T-helper 1 cell treated with Interleukin-12 subunit alpha and Interleukin-12 subunit beta and Interleukin-4 antibody, amounts not matched to agents 30 ng/mL and 1 ng/mL, for 36 hours (primary cell): Measurements from ENCODE around the gene FARP2. TPM values are rescaled to one million over a fixed set of nuclear protein-coding genes. Genes with fewer than 3 reads are reported as not detected.
"Not testable (repeated sequence)": the region's sequence is repeated elsewhere in the genome, so short reads cannot be mapped to it uniquely, and the experiment has no call there.

Experiments used
- intact Hi-C: fragments of 100-400 bp; cut with micrococcal nuclease; formaldehyde crosslinking; loops from one replicate; pipeline ENCODE4 v1.15.1; 2024
- total RNA-seq: library from RNA; stranded (reverse); gene quantifications from 2 replicates; pipeline ENCODE4 v1.2.3, GENCODE V29; 2022

Gene FARP2
- total RNA-seq, 1 donor from 2014 or later = 20.5 TPM

DNA sequence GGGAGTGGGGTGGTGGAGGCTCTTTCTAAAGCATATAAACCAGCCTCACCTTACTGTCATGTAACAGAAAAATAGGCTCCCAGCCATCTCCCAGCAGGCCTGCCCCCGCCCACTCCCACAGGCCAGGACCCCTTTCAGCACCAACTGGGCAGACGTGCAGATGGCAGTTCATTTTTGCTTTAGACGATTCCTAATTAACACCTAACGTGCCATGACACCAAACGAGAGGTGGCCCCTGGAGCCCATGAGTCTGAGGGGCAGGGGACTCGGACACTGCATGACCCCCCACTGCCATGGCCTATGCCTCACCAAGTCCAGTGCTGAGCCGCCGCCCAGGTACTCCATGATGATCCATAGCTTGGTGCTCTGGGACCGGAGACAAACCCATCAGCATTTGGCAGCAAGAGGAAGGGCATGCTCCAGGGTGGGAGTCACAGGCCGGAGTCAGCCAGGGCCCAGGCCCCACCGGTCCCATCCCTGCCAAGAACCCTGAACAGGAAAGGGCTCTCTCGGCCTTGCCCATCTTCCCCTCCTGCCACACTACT is 144.4 kb downstream of the FARP2 start:
- intact Hi-C loops = no loop called here

DNA sequence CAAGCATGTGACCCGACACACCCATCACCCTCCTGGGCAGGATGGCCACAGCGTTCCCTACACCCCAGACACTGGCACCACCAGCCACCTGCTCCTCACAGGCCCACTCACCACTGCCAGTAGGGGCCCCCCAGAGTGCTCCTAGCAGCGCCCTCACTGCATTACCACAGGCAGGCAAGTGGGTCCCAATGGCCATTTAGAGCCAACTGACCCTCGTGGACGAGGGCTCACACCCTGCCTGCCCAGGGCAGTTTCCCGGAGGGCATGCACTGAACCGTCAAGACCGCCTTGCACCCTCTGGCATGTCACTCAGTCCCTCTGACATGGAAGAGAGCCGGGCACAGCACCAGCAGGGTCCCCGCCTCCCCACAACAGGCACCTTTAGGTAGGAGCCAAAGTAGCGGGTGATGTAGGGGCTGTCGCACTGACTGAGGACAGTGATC is 145.0 kb downstream of the FARP2 start:
- intact Hi-C loops = no loop called here

DNA sequence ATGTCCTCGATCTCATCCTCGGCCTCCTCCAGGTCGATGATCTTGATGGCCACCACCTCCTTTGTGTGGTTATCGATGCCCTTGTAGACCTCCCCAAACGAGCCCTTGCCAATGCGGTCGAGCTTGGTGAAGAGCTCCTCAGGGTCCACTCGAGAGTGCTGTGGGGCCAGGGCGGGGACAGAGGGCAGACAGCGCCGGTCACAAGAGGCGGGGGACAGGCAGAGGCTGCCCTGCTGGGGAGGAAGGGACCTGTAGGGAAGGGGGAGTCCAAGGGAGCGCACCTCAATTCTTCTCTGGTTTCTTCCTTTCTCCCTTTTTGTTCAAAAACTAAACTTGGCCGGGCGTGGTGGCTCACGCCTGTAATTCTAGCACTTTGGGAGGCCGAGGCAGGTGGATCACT is 145.5 kb downstream of the FARP2 start:
- intact Hi-C loops = no loop called here

DNA sequence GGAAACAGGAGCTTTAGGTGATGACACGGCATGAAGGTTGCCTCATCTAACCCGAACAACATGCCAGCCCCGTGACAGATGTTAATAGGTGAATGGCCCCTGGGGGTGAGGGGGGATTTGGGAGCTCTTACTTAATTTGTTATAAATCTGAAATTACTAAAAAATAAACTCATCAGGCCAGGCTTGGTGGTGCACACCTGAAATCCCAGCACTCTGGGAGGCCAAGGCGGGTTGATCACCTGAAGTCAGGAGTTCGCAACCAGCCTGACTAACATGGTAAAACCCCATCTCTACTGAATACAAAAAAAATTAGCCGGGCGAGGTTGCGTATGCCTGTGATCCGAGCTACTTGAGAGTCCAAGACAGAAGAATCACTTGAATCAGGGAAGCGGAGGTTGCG is 146.2 kb downstream of the FARP2 start:
- intact Hi-C loops = no loop called here

DNA sequence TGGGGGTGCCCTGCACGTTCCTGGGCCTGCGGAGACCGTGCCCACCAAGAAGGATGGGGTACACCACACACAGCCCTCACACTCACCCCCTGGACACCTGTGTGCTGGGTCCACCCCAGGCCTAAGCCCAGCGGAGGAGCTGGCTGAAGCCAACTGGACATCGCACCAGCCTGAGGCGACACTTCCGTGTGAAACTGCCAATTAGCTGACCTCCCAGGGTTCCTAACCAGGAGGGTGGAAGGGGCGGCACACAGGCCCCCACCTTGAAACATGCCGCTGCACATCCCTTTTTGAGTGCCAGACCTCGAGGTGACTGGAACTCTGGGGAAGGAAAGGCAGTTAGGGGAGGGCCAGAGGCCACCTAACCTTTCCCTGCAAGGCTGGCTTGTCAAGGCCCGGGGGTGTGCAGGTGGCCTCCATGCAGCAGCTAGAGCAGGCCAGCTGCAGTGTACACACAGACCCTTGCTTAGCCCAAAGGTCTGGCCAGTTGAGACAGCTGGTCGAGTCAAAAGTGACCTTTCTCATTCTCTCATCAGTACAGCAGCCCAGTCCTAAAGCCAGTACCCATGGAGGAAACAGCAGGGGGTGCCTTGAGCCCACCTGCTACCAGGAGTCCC is 147.8 kb downstream of the FARP2 start:
- intact Hi-C loops = no loop called here

DNA sequence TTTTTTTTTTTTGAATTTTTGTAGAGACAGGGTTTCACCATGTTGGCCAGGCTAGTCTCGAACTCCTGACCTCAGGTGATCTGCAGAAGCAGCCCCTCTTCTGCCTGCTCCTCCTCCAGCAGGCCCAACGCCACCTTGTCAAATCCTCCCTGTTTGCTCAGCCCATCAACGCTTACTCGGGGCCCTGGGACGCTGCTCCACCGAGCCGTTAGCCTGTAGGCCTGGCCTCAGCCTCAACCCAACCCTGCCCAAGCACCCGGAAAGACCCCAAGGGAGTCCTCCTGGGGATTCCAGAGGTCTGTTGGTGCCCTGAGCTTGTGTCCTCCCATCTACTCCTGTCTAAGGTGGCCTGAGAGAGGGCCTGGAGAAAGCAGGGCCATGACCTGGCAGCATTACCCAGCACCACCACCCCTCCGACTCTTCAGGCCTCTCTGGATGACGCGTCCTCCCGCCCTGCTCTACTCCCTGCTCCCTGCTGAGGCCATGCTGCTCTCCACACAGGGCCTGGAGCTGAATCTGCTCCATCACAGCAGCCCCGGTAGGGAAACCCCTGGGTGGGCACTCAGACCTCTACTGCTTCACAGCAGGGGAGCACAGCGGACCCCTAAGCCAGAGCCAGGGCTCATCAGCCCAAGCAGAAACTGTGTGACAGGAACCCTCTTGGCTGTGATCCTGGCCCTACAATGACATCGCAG is 149.1 kb downstream of the FARP2 start:
- intact Hi-C loops = no loop called here

DNA sequence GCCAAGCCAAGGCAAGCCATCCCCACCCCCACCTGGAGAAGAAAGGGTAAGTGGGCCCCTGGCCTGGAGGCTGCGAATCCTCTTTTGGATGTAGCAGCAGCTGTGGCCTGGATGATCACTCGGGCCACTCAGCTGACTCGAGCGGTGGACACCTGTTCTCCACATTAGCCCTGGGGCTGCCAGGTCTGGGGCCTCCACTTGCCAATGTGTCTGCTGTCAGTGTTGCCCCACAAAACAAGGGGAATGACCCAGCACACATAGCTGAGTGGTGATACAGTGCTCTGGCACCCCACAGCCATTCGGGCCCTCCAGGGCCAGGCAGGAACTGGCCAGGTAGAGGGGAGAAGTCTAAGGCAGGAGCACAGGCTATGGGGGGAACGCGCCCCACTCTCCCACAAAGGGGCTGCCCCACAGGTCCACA is 149.7 kb downstream of the FARP2 start:
- intact Hi-C loops = no loop called here

DNA sequence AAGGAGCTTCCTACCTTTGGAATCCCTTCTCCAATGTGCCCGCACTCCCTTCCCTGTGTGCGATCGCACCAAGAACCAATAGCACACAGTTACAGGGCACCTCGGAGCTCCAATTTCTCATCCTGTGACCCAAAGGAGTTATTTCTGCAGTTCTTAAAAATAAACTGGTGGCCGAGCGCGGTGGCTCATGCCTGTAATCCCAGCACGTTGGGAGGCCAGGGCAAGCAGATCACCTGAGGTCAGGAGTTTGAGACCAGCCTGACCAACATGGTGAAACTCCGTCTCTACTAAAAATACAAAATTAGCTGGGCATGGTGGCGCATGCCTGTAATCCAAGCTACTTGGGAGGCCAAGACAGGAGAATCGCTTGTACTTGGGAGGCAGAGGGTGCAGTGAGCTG is 150.2 kb downstream of the FARP2 start:
- intact Hi-C loops = not testable (repeated sequence)

DNA sequence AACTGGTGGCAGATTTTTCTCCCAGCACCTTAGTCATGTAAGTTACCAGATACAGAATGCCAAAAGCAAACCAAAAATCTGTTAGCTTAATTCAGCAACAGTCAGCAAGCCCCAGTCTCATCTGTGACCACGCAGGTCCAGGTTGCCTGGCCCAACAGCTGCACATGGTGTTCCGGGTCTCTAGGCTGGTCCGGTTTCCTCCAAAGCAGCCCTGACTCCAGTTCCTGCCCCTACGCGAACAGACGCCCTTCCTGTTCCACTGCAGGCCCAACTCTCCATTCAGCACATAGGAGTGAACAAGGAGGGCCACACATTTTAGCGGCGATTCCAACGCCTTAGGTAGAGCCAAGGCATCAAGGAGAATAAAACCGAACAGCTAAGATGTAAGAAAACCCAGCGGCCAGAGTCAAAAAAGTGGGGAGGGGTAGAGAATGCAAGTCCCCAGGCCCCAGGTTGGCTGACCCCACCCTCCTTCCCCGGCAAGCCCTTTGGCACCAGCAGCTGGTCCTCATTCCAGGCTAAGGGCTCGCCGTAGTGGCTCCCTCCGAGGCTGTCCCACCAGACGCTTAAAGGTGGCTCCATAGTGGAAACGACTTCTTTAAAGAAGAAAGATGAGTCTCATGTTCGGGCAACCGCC is 150.8 kb downstream of the FARP2 start:
- intact Hi-C loops = loop anchor here (1.0 kb wide), 1 partner anchor 429 kb away; no protein-coding TSS in a partner anchor

DNA sequence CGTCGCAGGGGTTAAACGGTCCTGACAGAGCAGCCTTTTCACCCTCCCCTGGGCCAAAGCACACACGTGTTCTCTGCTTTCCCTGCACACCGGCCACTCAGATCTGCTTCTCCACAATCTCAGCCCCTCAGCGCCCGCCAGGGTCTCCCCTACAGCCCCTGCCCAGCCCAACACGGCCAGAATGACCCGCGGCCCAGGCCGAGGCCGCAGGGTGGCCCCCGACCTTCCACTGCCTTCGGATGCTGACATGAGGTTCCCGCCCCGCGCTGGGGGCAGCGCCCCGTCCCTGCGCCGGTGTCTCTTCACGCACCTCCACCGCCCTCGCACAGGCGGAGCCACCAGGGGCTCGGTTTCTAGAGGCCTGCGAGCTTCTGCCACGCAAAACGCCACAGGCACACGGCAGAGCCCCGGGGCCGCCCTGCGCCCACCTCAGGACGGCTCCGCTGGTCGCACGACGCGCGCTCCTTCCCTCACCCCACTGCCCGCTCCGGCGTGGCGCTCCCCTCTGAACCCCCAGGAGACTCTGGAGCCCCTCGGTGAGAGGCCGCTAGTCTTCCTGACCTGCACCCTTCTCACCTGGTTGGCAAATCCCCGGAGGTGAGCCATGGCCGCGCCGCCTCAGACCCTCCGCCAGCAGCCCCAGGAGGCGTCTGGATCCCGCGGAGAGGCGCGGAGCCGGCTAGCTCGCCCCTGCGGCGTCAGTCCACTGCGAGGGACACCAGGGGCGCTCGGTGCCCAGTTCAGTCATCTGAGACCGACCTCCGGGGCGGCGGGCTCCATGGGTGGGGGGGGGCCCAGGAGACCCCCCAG is 151.6 kb downstream of the FARP2 start:
- intact Hi-C loops = loop anchor here (1.0 to 2.0 kb wide), 19 partner anchors 34 to 1073 kb away; partner anchors contain the start of genes ATG4B, CAPN10, D2HGDH and DTYMK

DNA sequence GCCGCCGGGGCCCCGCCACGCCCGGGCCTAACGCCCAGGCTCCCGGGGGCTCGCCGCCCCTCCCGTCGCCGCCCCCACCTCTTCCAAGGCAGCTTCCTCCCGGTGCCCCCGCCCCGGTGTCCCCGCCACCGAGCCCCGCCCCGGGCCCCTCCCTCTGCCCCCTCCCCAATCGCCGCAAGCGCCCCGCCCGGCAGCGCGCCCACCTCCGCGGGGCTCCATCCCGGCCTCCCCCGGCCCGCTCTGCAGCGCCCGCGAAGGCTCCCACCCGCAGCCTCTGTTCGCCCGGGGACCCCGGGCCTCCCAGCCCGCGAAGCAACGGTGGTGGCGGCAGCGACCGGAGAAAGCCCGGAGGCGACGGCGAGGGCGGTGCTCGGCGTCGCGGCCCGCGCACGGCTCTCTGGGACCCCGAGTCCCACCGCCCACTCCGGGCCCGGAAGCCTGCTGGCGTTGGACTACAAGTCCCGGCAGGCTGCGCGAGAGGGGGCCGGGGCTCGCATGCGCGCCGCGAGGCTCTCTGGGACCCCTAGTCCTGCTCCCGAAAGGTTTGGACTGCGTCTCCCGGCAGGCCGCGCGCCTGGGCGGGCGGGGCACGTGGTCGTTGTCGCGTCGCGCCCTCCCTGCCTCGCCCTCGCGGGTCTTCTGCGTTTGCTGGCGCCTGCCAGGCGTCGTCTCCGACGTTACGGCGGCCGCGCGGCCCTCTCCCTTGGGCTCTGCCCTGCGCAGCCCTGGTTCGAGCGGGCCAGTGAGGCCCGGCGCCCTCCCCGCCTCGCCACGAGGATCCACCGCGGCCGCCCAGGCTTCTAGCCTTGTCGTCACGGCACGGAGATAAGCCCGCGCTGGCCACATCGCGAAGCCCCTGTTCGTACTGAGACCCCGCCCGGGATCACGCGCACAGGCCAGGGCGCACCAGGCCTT is 152.4 kb downstream of the FARP2 start, which contains the start of gene STK25:
Gene STK25, minus strand, starts transcription at position 345 of the 915 bp plus-strand sequence. CDS start 549 bp downstream, outside the sequence.
- intact Hi-C loops = loop anchor here (1.0 to 2.0 kb wide), 18 partner anchors 33 to 1074 kb away; partner anchors contain the start of genes ATG4B, CAPN10, D2HGDH and DTYMK

DNA sequence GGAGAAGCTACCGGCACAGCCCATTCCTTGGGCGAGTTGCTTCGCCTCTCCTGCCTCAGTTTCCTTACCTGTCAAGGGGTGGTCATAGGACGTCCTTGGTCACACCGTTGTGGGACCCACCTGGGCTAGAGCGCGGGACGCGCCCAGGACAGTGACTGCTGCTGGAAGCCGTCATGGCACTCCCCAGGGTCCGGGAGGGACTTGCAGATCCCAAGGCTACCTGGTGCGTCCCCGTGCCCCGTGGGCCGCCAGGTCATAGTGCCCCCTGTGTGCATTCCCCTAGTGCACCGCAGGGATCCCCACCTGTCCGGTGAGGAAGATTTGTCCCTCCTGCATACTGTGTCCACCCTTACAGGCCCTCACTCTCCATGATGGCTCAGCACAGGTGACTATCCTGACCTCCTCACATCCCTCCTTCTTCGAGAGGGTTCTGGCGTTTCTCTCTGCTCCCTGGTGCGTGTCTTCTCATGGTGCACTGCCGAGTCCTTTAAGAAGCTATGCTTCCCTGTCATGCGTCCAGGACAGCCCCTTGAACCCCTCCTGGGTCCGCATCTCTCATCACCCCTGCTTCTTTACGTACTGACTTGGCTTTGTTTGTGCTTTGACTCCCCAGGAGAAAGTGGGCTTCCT is 153.2 kb downstream of the FARP2 start:
- intact Hi-C loops = loop anchor here (2.0 kb wide), 4 partner anchors 236 to 1074 kb away; partner anchors contain the start of gene GPC1

DNA sequence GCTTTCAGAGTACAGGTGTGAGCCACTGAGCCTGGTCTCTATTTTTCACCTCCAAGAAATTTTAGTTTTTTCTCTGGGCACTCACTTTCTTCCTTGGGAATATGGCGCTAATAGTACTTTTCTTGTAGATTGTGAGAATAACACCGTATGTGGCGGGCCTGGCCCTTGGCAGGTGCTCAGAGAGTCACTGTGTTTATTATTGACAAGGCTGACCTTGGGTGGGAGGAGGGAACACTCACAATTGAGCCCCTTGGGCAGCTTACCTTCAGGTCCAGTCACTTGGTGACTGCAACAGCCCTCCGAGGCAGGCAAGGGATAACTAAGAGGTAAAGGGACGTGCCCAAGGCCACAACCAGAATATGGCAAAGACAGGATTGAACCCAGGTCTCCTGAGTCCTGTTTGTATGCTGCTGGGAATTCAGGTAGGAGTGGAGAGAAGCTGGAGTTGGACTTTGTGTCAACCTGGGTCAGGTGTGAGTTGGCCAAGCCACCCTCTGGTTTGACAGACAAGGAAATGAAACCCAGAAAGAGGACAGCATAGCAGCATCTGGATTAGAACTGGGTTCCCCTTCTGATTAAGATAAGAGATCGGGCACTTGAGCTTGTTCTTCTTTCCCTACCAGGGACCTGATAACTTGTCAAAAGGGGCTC is 155.1 kb downstream of the FARP2 start:
- intact Hi-C loops = no loop called here

DNA sequence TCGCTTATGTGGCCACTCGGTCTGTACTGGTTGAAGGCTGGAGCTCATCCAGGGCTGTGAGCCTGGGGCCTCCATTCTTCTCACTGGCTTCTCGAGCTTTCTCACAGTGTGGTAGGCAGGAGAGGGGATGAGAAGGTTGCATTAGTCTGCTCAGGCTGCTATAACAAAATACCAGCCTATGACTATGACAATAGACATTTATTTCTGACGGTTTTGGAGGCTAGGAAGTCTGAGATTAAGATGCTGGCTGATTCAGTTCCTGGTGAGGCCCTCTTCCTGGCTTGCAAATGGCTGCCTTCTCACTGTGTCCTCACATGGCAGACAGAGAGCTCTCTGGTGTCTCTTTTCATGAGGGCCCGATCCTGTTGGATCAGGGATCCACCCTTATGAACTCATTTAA is 158.5 kb downstream of the FARP2 start:
- intact Hi-C loops = no loop called here

DNA sequence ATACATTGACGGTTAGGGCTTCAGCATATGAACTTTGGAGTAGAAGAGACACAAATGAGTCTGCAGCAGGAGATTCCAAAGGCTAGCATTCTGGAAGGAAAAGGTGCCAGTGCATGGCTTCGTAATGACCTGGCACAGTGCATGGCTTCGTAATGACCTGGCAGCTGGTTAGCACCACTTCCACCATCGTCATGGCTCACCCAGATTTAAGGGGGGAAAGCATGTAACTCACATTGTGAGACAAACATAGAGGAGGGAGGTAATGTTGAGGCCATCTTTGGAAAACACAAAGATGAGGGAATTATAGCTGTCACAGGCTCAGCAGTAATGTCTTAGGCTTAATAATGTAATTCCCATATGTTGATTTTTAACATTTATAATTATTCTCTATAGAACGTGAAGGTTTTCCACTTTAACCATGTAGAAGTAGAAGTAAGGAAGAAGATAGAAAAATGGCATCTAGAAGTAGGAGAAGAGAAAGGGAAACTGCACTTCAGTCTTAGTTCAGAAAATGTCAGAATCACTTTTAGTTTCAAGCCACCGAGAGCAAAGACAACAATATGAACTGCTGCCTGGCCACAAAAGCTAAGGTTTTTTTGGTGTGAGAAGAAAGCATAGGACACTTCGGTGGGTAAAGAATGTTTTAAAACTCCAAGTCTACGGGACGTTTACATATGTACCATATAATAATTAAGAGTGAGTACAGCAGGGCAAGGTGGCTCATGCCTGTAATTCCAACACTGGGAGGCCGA is 159.1 kb downstream of the FARP2 start:
- intact Hi-C loops = no loop called here

DNA sequence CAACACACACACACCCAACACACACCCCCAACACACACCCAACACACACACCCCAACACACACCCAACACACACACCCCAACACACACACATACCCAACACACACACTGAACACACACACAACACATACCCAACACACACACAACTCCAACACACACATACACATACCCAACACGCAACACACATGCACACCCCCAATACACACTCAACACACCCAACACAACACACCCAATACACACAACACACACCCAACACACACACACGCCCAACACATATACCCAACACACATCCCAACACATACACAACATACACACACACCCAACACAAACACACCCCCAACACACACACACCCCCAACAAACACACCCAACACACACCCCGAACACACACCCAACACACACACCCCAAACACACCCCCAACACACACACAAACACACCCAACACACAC is 160.5 kb downstream of the FARP2 start:
- intact Hi-C loops = no loop called here

DNA sequence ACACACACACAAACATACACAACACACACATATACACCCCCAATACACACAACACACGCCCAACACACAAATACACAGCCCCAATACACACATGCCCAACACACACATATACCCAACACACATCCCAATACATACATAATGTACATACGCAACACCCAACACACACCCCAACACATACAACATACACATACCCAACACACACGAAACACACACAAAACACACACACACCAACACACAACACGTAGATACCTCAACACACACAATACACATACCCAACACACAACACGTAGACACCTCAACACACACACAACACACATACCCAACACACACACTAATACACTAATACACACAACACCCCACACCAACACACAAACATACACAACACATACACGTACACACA is 161.2 kb downstream of the FARP2 start:
- intact Hi-C loops = no loop called here

DNA sequence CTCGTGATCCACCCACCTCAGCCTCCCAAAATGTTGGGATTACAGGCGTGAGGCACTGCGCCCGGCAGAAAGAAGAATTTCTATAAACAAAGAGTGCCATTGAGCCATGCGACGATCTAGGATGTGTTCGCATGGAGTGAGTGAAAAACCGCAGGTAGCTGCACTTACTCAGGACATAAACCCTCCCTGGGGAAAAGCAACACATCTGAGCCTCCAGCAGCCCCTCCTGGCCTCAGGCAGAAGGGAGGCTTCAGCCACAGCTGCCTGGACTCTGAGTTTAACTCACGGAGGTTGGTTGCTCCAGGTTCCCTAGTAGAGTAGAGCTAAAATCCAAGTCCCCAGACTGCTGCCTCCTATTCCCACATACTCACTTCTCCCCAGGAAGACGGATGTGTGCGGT is 163.6 kb downstream of the FARP2 start:
- intact Hi-C loops = no loop called here
